DND-41 (cell line): ENCODE measurements around the gene DYRK1A.
"Not testable (repeated sequence)": the region's sequence is repeated elsewhere in the genome, so short reads cannot be mapped to it uniquely, and the experiment has no call there.

Source experiments
- ATAC-seq: fragments of 200-7000 bp; cut with Tn5 transposase; 3 replicates; pipeline ENCODE4 v1.9.1; 2021; ENCODE audit warnings: low read depth; ENCODE audit not compliant: insufficient read depth
- DNase-seq: peaks from one replicate; pipeline ENCODE4 v3.0.0-alpha.2; 2020
- H2AFZ ChIP-seq: 2 replicates; pipeline ENCODE4 v1.6.0; 2012; ENCODE audit warnings: low read depth, low read length
- H3K27ac ChIP-seq: 2 replicates; pipeline ENCODE4 v1.5.1; 2012; ENCODE audit warnings: low read length, inconsistent platforms
- H3K27me3 ChIP-seq: fragments of 200-600 bp; sonication (generic); 2 replicates; pipeline ENCODE4 v1.6.0; 2012; ENCODE audit warnings: low read length, mild to moderate bottlenecking, inconsistent platforms; ENCODE audit not compliant: insufficient read depth, poor library complexity
- H3K36me3 ChIP-seq: 2 replicates; pipeline ENCODE4 v1.5.1; 2012; ENCODE audit warnings: low read length, inconsistent platforms; ENCODE audit not compliant: insufficient read depth
- H3K4me1 ChIP-seq: 2 replicates; pipeline ENCODE4 v1.5.1; 2012; ENCODE audit warnings: mild to moderate bottlenecking, low read length; ENCODE audit not compliant: insufficient read depth
- H3K4me2 ChIP-seq: 2 replicates; pipeline ENCODE4 v1.6.0; 2012; ENCODE audit warnings: mild to moderate bottlenecking, moderate library complexity, low read length, inconsistent platforms; ENCODE audit not compliant: insufficient read depth
- H3K4me3 ChIP-seq, 2 experiments: fragments of 200-600 bp in 1 of 2; shearing (Covaris generic) in 1 of 2; 2 replicates each; pipeline ENCODE4 v1.5.1; 2012 to 2016; ENCODE audit warnings: inconsistent platforms in 2 of 2, low read length in 2 of 2, mild to moderate bottlenecking in 2 of 2, low read depth in 1 of 2, moderate library complexity in 1 of 2
- H3K79me2 ChIP-seq: 2 replicates; pipeline ENCODE4 v1.6.0; 2012; ENCODE audit warnings: low read length, inconsistent platforms; ENCODE audit not compliant: insufficient read depth
- H3K9ac ChIP-seq: 2 replicates; pipeline ENCODE4 v1.6.0; 2012; ENCODE audit warnings: low read depth, mild to moderate bottlenecking, inconsistent platforms, low read length, moderate library complexity
- H3K9me3 ChIP-seq: 2 replicates; pipeline ENCODE4 v1.5.1; 2012; ENCODE audit warnings: low read length, moderate library complexity, mild to moderate bottlenecking, inconsistent platforms; ENCODE audit not compliant: insufficient read depth, severe bottlenecking
- H4K20me1 ChIP-seq: 2 replicates; pipeline ENCODE4 v1.6.0; 2012; ENCODE audit warnings: low read length; ENCODE audit not compliant: insufficient read depth
- CTCF ChIP-seq: IDR thresholded peaks from 2 replicates; pipeline ENCODE4 v1.5.1; 2012; ENCODE audit warnings: borderline replicate concordance, low read length, moderate library complexity, mild to moderate bottlenecking; ENCODE audit not compliant: poor library complexity, severe bottlenecking; ENCODE audit errors: extremely low read depth
- EZH2 ChIP-seq: IDR thresholded peaks from 3 replicates; pipeline ENCODE4 v1.6.1; 2012; ENCODE audit warnings: borderline replicate concordance, low read depth, mild to moderate bottlenecking, moderate library complexity, low read length, inconsistent platforms; ENCODE audit not compliant: severe bottlenecking

DYRK1A gene

DNA sequence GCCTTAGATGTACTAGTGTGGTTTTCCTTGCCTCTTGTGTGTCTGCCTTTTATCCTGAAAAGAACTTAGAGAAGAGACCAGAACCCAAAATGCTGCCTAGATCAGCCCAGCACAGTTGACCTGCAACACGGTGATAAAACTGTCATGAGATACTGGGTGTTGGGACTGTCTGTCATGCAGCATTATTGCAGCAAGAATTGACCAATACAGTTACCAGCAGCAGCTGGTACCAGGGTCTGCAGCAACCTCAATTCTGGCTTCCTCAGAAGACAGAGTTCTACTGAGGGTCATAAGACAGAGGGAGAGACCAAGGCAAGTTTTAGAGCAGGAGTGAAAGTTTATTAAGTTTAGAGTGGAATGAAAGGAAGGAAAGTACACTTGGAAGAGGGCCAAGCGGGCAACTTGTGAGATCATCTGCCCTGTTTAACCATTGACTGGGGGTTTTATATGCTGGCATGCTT, 182.0 kb downstream of the DYRK1A start:
- Histone ChIP-seq H3K9me3 (no peaks in the 10 kb centered on the region), H2AFZ (no peak overlapping the region), H4K20me1 (no peaks in the 10 kb centered on the region), H3K36me3 (no peaks in the 10 kb centered on the region), H3K4me2 (no peak overlapping the region), H3K79me2 (no peaks in the 10 kb centered on the region), H3K27ac (no peak overlapping the region), H3K4me3 (no peak overlapping the region), H3K4me1 (no peaks in the 10 kb centered on the region), H3K27me3 (no peaks in the 10 kb centered on the region), H3K9ac (no peak overlapping the region)
- TF ChIP-seq CTCF (no peak), EZH2 (no peak)
- DNase-seq, result no peak
- ATAC-seq, result no peak

- ATAC-seq, H3K4me2 ChIP-seq, H3K27ac ChIP-seq, H3K4me3 ChIP-seq, H3K9ac ChIP-seq, H3K79me2 ChIP-seq, H2AFZ ChIP-seq, DNase-seq, H3K9me3 ChIP-seq, H3K36me3 ChIP-seq, H4K20me1 ChIP-seq, H3K27me3 ChIP-seq, H3K4me1 ChIP-seq: not testable (repeated sequence)
These were observed 183.2 kb downstream of the DYRK1A start for GRCh38 chr21:37549730-37550129.

DNA sequence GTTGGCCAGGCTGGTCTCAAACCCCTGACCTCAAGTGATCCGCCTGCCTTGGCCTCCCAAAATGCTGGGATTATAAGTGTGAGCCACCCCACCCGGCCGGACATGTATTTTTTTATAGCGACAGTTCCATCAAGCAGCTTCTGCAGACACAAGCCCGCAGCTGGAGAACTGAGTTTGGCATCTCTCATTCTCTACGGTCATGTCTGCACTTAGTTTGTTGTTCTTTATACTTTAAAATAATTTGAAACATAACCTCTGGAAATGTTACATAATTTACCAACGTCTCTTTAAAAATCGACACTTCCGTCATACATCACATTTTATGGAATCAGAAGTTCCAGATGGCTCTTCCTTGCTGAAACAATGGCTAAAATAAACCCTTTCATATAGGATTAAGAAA, 183.6 kb downstream of the DYRK1A start:
- TF ChIP-seq EZH2, result no peak
- no peak for TF ChIP-seq CTCF
- Histone ChIP-seq H2AFZ (no peak overlapping the region), H3K9ac (no peak overlapping the region), H3K36me3 (no peaks in the 10 kb centered on the region), H3K27me3 (no peaks in the 10 kb centered on the region), H3K4me3 (no peak overlapping the region), H3K79me2 (no peaks in the 10 kb centered on the region), H3K9me3 (no peaks in the 10 kb centered on the region), H3K4me1 (no peaks in the 10 kb centered on the region), H3K4me2 (no peak overlapping the region), H3K27ac (no peak overlapping the region), H4K20me1 (no peaks in the 10 kb centered on the region)
- DNase-seq (no peak), ATAC-seq (no peak)

DNA sequence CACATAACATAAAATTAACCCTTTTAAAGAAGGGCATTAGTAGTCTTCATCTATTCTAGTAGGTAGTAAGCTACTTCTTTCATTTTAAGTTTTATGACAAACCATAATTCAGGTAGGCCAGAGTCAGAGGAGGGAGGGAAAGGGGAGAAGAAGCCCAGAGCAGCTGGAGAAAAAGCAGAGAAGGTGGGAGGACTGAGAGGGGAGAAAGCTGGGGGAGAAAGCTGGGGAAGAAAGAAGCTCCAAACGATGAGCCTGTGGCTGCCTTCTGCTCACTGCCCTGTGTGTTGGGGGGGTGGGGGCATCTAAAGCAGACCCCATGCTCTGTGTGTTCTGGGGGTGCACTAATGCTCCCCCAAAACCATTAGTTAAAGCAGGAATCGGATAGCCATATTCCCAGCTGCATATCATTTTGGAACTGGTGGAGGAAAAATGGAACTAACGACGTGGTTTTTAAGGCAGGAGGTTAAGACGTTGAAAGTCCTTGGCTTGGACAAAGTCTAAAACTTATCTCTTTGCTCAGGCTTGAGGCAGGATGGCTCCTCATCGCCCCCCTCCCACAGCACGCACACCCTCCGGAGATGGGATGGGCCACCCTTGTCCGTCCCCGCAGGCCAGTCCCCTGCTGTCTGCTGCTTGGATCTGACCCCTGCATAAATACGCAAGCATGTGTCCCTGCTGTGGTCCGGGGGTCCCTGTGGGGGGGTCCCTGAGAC, 184.2 kb downstream of the DYRK1A start:
- no peak for ATAC-seq
- Histone ChIP-seq H3K9ac (no peak overlapping the region), H4K20me1 (no peaks in the 10 kb centered on the region), H3K27me3 (peaks cover 2% of the 10 kb centered on the region), H2AFZ (no peak overlapping the region), H3K9me3 (no peaks in the 10 kb centered on the region), H3K27ac (no peak overlapping the region), H3K79me2 (no peaks in the 10 kb centered on the region), H3K4me3 (no peak overlapping the region), H3K4me1 (no peaks in the 10 kb centered on the region), H3K4me2 (no peak overlapping the region), H3K36me3 (no peaks in the 10 kb centered on the region)
- TF ChIP-seq CTCF (no peak), EZH2 (no peak)
- DNase-seq, result no peak
